ENCODE results near the gene UBAC2.
"Not testable (repeated sequence)": the region's sequence is repeated elsewhere in the genome, so short reads cannot be mapped to it uniquely, and the experiment has no call there.

The UBAC2 gene

DNA sequence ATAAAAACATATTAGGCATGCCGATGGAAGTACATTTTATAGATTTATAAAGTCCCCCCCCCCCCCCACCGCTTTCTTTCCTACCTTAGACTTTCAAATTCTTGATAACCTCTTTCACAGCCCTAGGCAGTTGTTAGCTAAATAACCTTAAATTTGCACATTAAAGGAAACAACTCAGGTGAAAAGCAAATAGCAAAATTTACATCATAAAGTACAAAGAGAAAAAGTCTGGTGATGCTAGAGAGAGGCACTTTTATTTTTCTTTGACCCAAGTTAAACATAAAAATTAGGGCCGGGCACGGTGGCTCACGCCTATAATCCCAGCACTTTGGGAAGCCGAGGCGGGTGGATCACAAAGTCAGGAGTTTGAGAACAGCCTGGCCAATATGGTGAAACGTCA, 15.0 kb upstream of the UBAC2 start:
- no peak for DNase-seq (ENCODE audit: low read depth in 2 of 2)

DNA sequence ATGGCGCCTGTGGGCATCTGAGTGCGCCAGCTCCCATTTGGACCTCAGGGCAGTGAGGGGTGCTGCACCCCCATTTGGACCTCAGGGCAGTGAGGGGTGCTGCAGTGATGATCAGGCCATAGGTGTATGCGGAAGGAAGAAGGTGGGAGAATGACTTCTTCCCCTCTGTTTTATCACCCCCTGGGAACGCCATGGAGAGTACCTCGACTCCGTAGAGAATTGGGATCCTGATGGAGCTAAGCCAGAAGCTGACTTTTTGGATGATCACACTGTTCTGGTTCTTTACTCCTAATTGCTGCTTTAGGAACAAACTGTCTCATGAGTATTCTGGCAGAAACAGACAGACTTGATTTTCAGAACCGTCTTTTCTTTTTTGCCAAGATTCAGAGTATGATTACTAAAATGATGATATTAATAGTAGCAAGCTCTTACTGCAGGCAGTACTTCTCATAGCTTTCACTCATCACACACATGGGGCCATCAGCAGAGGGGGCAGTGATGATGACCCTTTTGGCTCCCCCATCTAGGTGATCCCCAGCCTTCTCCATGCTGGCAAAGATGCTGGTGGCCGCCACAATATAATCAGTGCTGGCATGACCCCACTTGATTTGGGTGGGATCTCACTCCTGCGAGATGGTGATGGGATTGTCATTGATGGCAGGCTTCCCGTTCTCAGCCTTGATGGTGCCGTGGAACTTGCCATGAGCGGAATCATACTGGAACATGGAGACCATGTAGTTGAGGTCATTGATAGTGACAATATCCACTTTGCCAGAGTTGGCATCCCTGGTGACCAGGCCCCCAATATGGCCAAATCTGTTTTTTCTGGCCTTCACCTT, 10.3 kb upstream of the UBAC2 start:
- no peak for DNase-seq (ENCODE audit: low read depth in 2 of 2)

DNA sequence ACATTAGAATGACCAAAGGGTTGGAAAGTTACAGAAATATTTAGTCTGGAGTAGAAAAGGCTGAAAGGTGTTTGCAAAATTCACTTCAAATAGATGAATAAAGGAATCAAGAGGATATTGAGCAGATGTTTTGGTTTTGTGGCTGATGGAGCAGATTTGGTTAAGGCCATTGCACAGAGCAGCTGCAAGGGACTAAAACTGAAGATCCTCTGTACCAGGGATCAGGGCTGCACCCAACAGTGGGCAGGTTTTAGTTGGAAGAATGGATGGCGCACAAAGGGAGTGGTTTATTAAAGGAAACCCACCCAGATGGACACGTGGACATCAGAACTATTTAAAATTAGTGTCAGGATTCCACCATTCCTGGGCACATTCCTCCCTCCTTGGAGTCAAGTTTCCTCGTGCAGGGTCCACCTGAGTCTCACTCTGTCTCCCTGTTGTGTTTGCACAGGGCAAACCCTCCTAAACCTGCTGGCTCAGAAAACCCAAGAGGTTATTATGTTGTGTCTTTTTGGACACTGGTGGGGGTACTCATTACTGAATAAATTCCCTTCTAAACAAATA, 9.2 kb upstream of the UBAC2 start:
- no peak for DNase-seq (ENCODE audit: low read depth in 2 of 2)

DNA sequence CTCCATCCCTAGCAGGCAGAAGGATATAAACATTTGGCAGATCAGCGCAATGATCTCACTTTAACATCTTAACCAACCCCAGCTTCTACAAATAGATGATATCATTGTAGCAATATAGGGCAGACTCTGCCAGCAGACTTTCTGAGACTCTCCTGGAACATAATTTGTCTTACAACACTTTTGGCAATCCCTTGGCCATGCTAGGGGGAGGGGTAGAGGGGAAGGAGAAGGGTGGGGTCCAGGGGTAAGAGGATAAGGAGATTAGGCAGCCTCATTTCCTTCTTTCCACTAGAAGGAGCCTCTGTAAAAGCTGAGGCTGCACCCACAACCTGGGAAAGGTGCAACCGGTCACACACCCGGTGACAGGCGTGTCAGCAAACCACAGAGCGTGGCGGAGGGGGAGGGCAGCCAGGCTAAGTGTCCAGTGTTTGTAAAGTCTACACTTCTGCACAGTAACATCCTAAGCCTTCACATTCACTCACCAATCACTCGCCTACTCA, 8.7 kb upstream of the UBAC2 start:
- no peak for DNase-seq (ENCODE audit: low read depth in 2 of 2)

DNA sequence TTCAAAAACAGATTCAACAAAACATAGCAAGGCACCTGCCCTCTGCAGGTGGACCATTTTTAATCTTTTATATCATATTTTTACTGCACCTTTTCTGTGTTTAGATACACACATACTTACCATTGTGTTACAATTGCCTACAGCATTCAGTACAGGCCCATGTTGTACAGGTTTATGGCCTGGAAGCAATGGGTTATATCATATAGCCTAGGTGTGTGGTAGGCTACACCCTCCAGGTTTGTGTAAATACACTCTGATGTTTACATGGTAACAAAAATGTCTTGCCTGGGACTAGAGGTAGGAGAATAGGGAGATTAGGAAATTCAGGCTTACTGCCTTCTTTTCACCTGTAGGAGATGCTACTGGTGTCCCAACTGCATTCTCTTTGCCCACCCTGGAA, 8.2 kb upstream of the UBAC2 start:
- no peak for DNase-seq (ENCODE audit: low read depth in 2 of 2)

DNA sequence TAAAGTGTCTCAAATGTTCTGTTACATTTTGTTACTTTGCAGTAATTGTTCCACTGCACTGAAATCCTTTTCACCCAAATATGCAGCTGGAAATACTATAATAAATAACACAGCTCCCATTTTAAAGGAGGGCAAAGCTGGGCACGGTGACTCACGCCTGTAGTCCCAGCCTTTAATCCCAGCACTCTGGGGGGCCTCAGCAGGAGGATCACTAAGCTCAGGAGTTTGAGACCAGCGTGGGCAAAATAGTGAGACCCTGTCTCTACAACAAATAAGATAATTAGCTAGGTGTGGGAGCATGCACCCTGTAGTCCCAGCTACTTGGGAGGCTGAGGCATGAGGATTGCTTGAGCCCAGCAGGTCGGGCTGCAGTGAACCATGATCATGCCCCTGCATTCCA, 7.5 kb upstream of the UBAC2 start:
- DNase-seq (ENCODE audit: low read depth in 2 of 2), result no peak

DNA sequence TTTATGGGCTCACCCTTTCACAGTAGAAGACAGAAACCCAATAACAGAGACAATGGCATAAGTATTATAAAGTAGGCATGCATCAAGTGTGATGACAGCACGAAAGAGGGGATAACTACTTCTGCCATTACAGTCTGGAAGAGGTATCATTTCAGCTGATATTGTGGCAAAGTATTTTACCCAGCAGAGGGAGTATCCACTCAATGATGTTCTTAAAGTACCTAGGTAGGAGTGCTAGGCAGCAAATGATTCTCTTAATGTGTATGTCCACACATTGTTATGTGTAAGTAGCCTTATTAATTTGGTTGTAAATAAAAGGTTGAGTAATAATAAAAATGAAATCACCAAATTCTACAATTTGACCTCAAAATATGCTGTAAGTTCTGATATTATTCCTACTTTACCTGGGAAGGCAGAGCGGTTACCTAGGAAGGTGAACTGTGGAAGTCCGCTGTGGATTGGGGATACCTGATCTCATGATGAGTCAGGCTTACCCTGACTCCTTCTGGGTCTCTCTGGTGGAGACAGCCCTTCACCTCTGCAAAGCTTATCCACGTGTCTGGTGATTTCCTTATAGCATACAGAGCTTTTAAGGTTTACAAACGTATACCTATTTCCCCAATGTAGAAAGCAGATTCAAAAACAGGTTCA, 4.1 kb upstream of the UBAC2 start:
- no peak for DNase-seq (ENCODE audit: low read depth in 2 of 2)

DNA sequence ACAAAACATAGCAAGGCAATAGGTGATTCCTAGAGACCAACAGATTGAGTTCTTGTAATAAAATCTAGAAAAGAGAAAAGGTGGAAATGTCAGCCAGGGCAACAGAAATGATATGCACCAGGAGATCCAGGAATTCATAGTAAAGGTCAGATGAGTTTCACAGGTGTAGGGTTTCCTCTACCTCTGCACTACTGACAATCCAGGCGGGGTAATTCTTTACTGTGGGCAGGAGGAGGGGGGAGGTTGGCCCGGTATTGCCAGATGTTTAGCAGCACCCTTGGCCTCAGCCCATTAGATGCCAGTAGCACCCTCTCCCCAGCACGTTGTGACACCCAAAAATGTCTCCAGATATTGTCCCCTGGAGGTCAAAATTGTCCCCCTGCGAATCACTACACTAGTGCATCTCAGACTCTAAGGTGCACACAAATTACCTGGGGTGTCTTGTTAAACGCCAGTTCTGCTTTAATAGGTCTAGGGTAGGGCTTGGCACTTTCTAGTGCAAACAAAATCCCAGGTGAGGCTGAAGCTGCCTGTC, 3.5 kb upstream of the UBAC2 start:
- DNase-seq (ENCODE audit: low read depth in 2 of 2), result no peak

DNA sequence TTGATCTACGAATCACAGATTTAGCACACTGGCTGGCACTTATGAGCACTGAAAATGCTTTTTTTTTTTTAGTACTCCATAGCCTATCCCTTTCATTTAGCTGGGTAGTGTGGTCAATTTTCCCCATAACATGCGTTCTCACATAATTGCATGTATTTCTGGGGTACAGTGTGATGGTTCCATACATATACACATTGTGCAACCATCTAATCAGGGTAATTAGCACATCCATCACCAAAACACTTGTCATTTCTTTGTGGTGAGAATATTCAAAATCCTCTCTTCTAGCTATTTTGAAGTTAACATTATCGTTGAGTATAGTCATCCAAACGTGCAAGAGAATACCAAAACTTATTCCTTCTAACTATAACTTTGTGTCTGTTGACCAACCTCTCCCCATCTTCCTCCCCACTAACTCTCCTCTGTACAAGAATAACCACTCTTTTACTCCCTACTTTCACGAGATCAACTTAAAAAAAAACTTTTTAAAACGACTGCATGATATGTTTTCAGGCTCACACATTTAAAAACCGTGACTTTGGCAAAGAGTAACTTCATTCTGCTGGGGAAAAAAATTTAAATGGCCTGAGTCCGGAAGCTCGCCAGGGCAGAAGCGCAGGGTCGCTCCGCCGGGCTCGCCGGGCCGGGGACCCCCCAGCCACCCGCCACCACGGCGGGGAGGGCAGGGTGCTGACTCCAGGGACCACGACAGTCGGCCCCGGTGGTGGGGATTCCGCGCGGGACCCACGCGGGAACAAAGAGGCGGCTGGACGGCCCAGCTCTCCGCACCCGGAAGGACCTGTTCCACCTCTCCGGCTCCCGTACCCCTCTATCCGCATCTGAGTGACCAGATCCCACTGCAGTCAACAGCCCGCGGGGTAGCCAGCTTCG, 868 bp upstream of the UBAC2 start:
- no peak for DNase-seq (ENCODE audit: low read depth in 2 of 2)

DNA sequence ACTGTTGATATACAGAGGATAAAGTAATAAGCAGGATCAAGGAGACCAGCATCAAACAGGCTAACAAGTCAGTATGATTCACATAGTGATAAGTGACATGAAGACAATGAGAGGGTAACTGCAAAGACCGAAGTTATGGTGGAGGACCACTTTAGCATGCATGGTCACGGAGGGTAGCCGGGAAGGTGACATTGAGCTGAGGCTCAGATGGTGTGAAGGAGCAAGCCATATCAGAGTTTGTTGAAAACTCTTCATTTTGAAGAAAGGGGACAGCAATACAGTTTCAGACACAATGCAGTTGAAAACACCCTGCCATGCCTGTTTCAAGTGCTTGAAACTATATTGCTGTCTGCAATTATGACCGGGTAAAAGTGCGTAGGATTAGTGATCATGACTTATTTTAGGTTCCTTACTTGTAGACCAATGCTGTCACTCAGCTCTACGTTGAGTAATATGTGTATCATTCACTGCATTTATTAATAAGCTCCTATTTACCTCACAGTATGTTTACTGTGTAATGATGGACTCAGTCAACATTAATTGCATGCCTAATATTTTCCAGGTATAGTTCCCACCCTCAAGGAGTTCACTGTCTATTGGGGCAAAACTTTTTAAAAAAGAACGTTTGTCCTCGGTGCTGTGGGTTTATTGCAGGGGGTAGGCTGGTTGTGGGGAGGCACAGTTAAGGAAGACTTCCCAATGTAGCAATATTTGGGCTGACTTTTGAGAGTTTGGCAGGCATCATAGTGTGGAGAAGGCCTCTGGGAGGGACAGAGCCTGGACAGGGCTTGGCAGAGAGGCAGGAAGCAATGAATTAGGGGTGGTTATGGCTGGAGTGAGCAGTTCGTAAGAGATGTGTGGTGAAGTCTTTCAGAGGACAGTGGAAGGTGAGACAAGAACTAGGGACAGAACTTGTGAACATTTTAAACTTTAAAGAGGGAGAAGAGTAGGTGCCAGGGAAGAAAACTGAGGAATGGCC, 3.2 kb downstream of the UBAC2 start:
- DNase-seq (ENCODE audit: low read depth in 2 of 2), result no peak

DNA sequence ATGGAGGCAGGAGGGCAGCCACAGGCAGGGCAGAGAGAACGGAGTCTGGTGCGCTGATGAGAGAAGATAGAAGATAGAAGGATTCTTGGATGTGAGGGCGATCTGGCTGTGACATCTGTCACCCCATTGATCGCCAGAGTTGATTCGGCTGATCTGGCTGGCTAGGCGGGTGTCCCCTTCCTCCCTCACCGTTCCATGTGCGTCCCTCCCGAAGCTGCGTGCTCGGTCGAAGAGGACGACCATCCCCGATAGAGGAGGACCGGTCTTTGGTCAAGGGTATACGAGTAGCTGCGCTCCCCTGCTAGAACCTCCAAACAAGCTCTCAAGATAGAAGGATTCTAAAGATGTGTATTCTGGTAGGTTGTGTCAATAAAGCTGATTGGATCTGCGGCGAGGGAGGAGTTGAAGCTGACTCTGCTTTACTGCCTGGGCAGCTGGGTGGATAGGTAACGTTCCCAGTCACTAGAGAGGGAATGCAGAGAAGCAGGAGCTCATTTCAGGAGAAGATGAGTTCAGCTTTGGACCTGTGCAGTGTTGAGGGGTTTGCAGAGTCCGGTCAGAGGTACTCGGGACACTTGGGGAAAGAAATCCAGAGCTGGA, 5.1 kb downstream of the UBAC2 start:
- DNase-seq (ENCODE audit: low read depth in 2 of 2), result no peak

DNA sequence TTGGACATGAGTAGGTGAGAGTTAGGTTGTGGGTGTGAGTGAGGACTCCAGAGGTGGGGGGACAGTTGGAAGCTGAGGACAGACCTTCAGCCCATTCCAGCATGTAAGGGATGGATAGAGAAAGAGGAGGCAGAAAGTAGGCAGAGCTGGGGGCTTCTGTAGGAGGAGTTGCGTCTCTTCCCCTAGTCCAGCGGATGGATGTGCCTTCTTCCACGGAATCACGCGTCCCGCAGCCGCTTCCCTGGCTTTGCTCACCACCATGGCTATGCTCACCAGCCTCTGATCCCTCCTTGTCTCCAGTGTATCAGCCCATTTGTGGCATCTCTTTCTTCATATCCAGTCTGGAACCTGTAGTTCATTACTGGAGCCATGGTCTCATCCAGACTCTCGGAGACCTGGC, 5.6 kb downstream of the UBAC2 start:
- DNase-seq (ENCODE audit: low read depth in 2 of 2), result no peak

DNA sequence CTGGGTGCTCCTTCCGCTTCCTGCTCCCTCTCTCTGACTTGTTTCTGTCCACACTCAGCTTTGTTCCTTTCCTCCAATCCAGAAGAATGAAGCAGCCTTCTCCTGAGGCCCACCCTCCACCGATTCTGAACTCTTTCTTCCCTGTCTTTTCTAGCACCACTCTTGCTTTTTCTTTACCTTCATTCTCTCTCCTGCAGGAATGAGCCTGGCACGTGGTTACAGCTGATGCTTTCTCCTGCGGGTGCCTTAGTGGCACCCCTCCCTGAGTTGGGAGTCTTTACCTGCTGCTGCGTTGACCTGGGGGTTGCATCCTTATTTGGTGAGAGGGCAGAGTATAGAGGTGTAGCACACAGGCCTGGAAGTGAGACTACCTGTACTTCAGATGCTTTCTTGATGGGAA, 6.2 kb downstream of the UBAC2 start:
- DNase-seq (ENCODE audit: low read depth in 2 of 2), result no peak

DNA sequence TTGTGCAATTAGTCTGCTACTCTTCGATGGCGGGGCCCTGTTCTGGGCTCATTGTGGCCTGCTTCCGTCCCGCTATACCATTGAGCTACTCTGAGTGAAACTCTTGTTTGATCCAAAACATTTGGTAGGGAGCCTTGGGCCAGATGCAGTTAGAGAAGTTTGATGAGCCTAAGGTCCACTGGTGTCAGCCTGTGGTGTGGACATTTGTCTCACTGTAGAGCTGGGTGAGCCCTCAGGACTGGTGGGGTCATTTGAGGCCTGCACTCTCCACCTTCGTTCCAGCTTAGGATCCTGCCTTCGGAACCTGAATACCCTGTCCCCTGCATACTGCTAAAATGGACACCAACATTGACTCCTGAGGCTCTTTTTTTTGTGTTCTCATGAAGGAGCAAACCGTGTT, 6.9 kb downstream of the UBAC2 start:
- no peak for DNase-seq (ENCODE audit: low read depth in 2 of 2)

DNA sequence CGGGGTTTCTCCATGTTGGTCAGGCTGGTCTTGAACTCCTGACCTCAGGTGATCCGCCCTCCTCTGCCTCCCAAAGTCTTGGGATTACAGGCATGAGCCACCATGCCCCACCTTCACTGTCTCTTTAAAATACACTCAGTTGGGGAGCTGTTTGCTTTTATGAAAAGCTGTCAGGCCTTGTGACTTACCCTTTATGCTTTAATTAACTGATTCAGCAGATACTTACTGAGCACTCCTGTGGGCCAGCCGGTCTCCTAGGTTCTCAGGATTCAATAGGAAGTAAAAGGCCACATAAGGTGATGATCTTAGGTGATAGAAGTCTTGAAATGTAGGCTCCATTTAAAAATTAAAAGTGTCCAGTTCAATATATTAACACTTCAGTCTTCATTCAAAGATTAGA, 7.5 kb downstream of the UBAC2 start:
- no peak for DNase-seq (ENCODE audit: low read depth in 2 of 2)

DNA sequence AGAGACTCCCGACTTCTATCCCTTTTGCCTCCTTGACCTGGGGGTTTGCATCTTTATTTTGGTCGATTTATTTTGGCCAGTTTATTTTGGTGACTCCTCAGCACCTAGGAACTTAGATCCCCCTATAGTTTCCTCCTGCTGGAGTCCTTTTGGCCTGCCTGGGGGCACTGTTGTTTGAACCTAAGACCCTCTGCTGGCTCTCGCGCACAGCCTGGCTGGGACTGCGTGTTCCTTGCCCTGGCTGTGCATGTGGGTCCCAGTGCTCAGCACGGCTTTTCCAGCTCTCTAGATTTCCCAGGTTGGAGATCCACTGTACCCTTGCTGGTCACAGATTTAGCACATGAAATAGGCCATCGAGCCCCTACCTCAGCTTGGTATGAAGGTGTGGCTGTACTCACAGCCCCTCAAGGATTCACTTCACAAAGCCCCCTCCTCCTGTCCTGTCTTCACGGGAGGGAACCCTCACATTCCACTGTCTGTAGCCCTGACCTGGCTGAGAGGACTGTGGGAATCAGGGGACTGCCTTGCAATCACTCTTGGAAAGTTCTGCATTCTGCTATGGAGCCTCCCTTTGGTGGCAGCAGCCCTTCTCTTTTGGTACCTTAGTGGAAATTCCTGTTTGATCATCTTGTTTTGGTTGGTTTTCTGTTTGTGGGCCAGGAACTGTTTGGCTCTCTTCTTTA, 8.3 kb downstream of the UBAC2 start:
- no peak for DNase-seq (ENCODE audit: low read depth in 2 of 2)

DNA sequence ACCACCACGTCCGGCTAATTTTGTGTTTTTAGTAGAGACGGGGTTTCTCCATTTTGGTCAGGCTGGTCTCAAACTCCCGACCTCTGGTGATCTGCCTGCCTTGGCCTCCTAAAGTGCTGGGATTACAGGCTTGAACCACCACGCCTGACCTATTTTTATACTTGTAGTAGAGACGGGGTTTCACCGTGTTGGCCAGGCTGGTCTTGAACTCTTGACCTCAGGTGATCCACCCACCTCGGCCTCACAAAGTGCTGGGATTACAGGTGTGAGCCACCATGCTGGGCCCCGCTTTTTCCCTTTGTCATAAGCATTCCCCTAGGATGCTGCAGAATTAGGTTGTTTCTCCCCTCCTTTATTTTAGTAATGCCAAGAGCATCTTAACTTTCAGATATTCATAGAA, 10.0 kb downstream of the UBAC2 start:
- DNase-seq (ENCODE audit: low read depth in 2 of 2), result not testable (repeated sequence)

DNA sequence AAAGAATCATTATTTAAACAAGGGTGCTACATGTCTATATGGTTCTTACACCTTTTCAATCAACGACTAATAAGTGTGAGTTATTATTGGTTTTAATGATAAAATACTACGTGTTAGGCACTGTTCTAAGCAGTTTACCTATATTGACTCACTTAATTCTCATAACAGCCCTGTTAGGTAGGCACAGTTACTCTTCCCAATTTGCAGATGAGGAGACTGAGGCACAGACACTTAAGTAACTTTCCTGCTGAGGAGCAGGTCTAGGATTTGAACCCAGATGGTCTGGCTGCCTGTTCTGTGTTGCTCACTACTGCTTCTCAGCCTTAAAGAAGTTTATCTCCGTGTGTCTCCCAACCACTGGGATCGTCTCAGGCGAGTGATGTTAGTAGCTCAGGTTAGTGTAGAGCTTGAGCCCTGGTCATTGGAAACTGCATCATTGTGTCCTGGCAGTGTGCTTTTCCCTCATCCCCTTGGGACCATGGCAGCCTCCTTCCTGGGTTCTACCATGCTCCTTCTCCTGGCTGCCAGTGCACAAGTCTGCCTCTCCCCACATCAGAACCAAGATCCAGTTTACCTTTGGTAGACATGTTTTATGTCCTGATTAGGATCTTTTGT, 10.9 kb downstream of the UBAC2 start:
- DNase-seq (ENCODE audit: low read depth in 2 of 2), result no peak

DNA sequence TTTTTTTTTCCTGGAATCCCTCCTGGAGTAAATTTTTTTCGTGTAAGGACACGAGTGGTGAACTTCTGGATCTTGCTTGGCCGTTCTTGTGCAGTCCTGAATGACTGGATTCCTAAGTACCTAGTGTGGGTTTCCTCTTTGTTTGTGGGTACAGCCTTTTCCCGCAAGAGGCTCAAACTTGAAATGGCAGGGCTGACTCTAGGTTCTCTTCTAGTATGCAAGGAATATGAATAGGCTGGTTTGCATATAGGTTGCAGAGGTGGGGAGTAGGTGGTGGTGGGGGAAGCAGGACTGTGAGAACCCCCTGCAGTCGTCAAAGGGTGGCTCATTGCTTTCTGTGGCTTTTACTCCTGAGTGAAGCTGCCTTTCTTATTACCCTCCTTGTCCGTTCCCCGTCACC, 13.6 kb downstream of the UBAC2 start:
- DNase-seq (ENCODE audit: low read depth in 2 of 2), result peak in 1 of 2 donors; percentile 52

Data from stimulated activated CD8-positive, alpha-beta memory T cell treated with anti-CD3 and anti-CD28 coated beads, Interleukin-15, amount 100 ng/mL, for 4 hours (primary cell).